Endothelial cell of hepatic sinusoid (primary cell): ENCODE measurements around the gene CPB1.
"Not testable (repeated sequence)": the region's sequence is repeated elsewhere in the genome, so short reads cannot be mapped to it uniquely, and the experiment has no call there.

Source experiments
- in situ Hi-C: cut with HindIII; loops from 2 replicates; pipeline ENCODE4 v1.10.0; 2017; ENCODE audit warnings: low sequenced_read_pairs

The CPB1 gene

DNA sequence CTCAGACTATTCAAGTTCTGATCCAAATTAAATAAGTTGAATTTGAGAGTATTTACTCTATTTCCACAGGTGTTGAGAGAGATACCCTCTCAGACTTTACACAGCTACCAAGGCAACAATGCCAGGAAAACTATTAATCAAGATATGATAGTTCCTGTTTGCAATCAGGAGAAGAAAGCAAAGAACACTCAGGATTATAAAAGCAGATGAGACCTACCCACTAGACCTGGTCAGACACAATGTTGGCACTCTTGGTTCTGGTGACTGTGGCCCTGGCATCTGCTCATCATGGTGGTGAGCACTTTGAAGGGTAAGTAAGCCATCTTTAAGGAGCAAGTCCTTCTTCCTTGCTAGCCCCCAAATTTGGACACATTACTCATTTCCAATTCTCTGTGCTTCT, at the start of gene CPB1:
TSS of gene CPB1 (plus strand) at position 227 of the 400 bp plus-strand sequence. CDS start at position 240, 13 bp downstream.
- in situ Hi-C loops, result no loop called here

GRCh38 chr3:148778926-148779325, 48.7 kb upstream of the CPB1 start:
- in situ Hi-C loops, result no loop called here

DNA sequence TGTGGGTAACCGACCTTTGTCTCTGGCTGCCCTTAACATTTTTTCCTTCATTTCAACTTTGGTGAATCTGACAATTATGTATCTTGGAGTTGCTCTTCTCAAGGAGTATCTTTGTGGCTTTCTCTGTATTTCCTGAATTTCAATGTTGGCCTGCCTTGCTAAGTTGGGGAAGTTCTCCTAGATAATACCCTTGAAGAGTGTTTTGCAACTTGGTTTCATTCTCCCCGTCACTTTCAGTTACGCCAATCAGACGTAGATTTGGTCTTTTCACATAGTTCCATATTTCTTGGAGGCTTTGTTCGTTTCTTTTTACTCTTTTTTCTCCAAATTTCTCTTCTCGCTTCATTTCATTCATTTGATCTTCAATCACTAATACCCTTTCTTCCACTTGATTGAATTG, 42.6 kb upstream of the CPB1 start:
- in situ Hi-C loops, result not testable (repeated sequence)

DNA sequence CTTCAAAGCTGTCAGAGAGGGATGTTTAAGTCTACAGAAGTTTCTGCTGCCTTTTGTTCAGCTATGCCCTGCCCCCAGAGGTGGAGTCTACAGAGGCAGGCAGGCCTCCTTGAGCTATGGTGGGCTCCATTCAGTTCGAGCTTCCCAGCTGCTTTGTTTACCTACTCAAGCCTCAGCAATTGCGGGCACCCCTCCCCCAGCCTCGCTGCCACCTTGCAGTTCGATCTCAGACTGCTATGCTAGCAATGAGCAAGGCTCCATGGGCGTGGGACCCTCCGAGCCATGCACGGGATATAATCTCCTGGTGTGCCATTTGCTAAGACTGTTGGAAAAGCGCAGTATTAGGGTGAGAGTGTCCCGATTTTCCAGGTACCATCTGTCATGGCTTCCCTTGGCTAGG, 41.5 kb upstream of the CPB1 start:
- in situ Hi-C loops, result not testable (repeated sequence)

DNA sequence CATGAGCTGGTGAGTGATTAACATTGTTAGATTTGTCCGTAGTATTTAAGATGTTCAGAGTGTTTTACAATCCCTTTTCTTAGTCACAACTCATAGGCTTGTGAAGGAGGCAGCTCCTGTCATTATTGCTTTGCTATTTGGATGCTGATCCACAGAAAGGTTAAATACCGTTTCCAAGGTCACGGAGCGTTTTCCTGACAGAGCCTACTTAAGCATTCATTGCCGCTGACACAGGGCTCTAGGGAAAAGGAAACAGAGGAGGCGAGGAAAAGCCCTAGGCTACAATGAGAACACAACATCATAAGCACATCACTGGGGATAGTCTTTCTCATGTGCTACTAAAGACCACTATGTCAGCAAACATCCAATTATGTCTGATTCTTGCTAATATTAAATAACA, 38.5 kb upstream of the CPB1 start:
- in situ Hi-C loops, result no loop called here

DNA sequence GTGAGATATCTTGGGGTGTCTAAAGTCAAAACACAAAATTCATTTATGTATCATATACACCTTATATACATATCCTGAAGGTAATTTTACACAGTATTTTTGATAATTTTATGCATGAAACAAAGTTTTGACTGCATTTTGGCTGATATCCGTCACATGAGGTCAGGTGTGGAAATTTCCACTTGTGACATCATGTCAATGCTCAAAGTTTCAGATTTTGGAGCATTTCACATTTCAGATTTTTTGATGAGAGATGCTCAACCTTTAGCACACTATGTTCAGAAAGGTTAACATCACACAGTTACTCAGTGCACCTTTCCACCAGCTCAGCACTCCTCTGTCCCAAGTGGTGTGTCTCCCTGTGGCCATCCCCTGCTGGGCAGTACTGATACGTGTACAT, 37.7 kb upstream of the CPB1 start:
- in situ Hi-C loops, result no loop called here

- in situ Hi-C loops, result no loop called here
Observed at GRCh38 chr3:148790370-148790769, 37.2 kb upstream of the CPB1 start.

DNA sequence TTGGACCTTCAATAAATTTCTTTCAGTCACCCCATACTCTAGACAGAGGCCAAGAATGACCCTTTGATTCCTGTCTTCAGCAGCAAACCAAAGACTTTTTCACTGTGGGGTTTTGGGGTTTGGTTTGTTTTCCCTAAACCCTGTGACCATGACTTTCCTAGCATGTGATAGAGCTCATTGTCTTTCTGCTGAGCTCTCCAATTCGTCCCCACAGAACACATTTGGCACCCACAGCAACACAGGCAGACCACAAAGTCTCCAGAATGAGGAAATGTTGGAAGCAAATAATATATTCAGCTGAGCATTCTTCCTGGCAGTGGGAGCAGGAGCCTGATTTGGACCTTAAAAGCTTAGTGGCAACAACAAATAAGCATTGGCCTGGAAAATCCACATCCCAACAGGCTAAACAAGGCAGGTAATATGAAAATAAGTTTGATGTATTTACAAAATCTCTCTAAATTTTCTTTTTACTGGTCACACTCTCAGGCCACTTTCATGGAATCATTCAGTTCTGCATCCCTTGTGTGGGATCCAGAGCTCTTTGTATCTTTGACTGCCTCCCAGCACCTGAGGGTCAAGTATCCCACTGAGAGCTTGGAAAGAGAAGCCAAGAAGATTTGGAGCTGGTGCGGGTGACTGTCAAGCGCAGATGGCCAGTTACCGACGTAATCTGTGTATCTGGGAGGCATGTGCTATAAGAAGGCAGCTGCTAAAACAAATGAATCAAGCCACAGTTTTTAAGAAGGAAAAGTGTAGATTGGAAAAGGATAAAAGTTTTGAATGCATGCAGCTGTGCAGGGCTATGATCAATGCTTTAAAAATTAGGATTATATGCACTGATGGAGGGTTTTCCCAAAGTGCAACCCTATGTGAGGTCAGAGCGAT, 36.5 kb upstream of the CPB1 start:
- in situ Hi-C loops, result no loop called here

GRCh38 chr3:148791920-148792319, 35.7 kb upstream of the CPB1 start:
- in situ Hi-C loops, result no loop called here

DNA sequence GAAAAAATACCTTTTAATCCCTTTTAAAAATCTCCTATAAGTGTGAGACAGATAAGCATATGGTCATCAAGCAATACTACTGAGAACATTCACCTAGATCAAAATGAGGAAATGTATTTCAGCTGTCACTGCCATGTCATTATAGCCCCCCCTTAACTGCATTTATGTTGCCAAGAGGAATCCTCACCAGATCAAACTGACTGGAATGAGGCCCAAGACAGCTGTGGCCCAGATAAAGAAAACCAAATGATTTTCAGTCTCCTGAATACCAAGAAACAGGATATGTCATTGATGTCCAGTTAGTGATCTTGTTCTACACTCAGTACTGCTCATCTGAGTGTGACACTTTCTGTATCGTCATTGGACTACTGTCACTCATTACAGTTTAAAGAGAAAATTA, 35.1 kb upstream of the CPB1 start:
- in situ Hi-C loops, result no loop called here

DNA sequence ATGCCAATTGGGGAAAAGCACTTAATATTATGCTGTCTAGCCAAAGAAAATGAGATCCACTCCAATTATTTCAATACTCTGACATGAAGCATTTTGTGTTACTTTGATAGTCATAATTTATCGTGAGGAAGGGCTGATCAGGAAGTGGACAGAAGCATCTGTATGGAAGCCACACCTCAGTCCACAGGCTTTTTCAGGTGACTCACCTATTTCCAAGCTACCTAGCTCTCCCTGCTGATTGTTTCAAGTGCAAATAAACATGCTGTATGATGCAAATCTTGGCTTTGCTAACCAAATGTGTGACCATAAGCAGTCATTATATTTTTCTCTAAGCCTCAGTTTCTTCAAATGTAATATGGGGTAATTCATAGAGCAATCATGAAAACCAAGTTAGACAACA, 30.8 kb upstream of the CPB1 start:
- in situ Hi-C loops, result no loop called here

DNA sequence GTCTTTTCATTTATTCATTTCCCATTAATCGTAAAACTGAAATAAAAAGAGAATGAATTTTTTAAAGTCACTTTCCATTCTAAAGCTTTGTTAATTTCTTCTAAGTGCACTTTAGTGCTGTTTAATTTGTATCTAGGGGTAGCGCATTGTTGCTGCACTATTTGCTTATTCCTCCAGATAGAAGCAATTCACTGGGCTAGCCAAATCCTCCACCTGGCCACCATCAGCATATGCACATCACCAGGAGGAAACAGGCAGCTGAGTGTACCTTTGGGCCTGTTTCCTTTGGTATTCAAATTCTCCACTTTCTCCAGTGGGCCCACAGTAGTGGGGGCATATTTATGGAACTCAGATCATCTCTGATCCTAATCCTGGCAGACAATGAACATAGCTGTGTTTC, 29.8 kb upstream of the CPB1 start:
- in situ Hi-C loops, result no loop called here

- in situ Hi-C loops, result loop anchor here (5.0 kb wide), 1 partner anchor 37 kb away; no protein-coding TSS in a partner anchor
Observed at GRCh38 chr3:148800414-148800813, 27.2 kb upstream of the CPB1 start.

GRCh38 chr3:148809835-148810234, 17.8 kb upstream of the CPB1 start:
- in situ Hi-C loops, result no loop called here

DNA sequence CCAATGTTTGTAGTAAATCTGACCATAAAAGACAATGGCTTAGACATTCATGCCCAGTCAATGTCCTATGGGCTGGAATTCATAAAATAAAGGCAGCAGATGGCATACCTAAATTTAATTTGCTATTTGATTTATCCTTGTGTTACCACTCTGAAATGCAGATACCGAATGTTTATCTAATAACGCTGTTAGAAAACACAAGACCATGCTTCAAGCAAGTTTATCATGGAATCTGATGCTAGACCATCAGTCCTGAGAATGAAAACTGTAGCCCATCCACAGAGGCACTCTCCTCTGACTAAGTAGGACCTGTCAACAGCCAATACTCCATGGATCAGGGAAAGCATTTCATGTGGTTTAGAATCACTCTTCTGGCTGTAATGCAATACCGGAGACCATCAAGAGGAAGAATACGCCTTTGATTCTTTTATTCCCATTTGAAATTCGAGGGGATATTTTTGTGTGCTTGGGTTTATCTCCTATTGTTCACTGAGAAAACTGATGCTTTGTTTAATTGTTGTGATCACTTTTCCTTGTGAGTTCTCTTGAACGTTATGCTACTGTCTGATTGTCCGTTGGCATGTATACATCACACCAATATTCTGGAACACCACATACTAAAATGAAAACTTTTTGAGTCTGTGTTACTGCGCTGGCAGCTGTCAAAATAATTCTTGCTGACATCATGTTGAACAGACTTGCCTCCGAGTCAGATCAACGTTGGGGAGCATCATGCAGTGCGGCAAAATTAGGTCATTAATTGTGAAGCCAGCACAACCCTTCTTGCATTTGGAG, 12.1 kb upstream of the CPB1 start:
- in situ Hi-C loops, result no loop called here

DNA sequence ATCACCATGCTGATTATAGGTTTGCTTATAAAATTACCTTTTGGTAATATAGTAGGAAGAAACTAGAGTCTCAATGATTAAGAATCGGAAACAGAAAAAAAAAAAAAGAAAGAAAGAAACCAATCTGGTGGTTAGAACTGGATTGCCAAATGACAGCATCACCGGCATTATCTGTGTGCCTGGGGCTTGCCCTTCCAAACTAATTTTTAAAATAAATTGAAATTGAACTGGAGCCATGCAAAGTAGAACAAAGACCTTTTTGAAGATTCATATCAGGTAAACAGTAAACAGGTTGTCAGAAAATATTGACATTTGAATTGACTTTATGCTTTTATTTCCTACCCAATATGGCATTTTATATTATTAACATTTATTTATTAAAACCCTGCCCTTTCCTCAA, 11.2 kb upstream of the CPB1 start:
- in situ Hi-C loops, result no loop called here

DNA sequence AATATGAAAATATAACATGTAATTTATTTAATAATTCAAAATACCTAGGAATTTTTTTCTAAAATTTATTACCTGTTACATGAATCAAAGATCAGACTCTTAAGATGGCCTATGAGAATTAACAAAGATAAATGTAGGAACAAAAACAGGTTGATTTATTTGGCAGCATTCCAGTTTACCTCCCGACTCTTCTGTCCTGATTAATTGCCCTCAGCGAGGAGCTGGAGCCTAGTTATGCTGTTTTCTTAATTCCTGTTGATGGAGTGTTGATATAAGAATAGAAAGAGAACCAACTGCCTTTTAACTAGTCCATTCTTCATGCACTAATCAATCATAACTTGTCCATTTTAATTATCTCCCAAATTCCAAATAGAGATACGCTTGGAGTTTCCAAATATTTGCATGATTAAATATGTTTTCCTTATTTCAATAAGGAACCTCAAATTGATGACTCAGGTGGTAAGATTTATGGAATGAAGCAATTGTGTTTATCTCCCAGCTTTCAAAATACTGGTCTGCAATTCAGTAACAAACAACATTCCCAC, 10.6 kb upstream of the CPB1 start:
- in situ Hi-C loops, result no loop called here

DNA sequence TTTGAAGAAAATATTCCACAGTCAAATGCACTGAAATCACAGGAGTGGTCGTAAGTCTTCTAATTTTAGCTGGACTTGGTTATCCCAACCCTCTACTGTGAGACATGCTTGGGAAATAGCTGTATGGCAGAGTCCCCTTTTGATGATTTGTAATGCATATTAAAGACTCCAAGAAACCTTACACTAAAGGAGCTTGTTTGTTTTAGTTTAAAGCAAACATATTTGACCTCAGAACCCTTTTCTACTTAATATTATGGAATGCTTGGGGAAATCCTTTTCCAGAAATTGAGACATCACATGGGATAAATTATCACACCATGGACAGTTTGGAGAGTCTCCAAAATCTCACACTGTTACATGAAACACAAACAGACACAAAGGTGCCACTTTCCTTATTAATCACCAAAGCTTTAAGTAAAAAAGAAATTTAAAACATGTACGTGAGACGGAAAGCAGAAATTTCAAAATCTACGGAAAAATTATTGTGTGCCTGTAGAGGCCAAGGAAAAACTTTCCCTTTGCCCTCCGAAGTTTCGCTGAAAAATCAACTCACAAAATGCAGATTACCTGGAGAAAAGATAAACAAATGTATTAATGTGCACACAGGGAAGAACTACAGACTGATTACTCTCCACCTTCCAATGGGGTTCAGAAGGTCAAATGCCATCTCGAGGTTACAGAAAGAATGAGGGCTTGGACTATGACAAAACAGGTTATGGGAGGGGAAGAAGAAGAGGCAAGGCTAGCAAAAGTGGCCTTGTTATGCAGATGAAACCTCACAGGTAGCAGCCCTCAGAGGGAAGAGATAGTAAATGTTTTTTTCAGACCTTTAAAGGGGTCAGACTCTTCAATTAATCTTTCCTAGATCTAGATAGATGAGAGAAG, 7.0 kb upstream of the CPB1 start:
- in situ Hi-C loops, result no loop called here

DNA sequence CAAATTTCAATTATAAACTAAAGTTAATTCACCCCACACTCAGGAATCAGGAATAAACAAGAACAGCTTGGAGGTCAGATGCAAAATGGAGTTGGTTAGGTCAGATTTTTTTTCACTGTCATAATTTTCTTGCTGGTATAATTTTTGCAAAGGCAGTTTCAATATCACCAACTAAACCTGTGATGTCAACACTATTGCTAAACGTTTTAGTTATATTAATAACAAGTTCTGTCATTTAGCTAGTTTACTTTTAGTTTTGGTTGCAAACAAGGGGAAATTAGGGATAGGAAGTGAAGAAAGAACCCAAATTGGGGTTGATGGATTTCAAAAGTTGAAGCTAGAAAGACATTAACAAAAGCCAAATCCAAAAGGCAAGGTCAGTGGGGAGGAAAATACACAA, 4.6 kb upstream of the CPB1 start:
- in situ Hi-C loops, result no loop called here

DNA sequence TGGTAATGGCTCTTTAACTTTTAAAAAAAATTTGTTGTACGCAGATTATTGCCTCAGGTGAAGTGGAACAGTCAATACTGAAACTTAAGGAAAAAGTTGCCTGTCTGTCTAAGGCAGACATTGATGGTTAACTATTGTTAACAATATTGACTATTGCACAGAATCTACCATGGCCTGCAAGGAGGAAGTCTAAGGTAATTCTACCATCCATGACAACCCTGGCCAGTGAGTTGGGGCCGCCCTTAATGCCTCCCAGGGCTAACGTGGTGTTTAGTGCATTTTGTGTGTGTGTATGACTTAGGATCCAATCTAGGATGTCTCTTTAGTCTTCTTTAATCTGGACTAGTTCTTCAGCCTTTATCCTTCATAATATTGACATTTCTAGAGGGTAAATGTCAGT, 2.1 kb upstream of the CPB1 start:
- in situ Hi-C loops, result no loop called here
